ES-I3 (cell line): ENCODE measurements around the gene E2F1.

Experiments
- H3K36me3 ChIP-seq: 2 replicates; pipeline ENCODE4 v1.6.1; 2013; ENCODE audit warnings: mild to moderate bottlenecking, low read length, control low read depth, moderate library complexity; ENCODE audit not compliant: insufficient read depth
- H3K4me1 ChIP-seq: 2 replicates; pipeline ENCODE4 v1.6.1; 2013; ENCODE audit warnings: mild to moderate bottlenecking, control low read depth, low read length; ENCODE audit not compliant: insufficient read depth
- H3K9ac ChIP-seq: 2 replicates; pipeline ENCODE4 v1.6.1; 2013; ENCODE audit warnings: low read depth, mild to moderate bottlenecking, low read length, moderate library complexity
- H3K9me3 ChIP-seq: 2 replicates; pipeline ENCODE4 v1.6.1; 2013; ENCODE audit warnings: mild to moderate bottlenecking, low read length, moderate library complexity; ENCODE audit not compliant: control insufficient read depth, insufficient read depth

Gene E2F1

DNA sequence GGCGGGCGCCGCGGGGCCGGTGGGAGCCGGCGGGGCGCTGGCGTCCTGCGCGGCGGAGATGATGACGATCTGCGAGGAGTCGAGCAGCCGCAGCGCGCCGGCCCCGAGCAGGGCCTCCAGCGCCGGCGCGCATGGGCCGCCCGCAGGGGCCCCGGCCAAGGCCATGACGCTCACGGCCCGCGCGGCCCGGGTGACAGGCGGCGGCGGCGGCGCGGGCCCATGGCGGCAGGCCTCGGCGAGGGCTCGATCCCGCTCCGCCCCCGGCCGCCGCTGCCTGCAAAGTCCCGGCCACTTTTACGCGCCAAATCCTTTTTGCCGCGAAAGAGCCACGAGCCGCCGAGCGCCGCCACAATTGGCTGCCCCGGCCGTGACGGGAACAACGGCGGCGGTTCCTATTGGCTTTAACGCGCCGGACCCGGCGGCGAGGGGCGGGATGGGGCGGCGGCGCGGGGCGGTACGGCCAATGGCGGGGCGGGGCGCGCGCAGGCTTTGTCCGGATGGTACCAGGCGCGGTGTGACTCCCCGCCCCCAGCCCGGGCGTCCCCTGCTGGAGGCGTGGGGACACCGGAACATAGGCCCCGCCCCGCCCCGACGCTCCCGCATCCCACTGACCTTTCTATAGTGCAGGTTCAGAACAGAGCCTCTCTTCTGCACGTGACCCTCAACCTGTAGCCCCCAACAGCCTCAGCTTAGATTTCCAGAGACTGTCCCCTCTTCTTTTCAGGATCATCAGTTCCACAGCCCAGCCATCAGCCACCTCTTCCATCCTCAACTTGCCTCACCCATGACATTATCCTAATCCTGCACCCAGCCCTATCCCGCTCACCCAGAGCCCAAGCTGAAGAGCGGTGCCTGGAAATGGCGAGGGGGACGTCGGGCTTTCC lies at the start of gene E2F1:
E2F1 (minus strand) TSS at position 286 of the 884 bp plus-strand sequence; CDS start at position 165, 121 bp downstream.
- Histone ChIP-seq H3K4me1 (peaks cover 15% of the 10 kb centered on the region), H3K9ac (peak within 1 kb of the TSS; percentile 42), H3K36me3 (no peaks in the 10 kb centered on the region), H3K9me3 (no peaks in the 10 kb centered on the region)

DNA sequence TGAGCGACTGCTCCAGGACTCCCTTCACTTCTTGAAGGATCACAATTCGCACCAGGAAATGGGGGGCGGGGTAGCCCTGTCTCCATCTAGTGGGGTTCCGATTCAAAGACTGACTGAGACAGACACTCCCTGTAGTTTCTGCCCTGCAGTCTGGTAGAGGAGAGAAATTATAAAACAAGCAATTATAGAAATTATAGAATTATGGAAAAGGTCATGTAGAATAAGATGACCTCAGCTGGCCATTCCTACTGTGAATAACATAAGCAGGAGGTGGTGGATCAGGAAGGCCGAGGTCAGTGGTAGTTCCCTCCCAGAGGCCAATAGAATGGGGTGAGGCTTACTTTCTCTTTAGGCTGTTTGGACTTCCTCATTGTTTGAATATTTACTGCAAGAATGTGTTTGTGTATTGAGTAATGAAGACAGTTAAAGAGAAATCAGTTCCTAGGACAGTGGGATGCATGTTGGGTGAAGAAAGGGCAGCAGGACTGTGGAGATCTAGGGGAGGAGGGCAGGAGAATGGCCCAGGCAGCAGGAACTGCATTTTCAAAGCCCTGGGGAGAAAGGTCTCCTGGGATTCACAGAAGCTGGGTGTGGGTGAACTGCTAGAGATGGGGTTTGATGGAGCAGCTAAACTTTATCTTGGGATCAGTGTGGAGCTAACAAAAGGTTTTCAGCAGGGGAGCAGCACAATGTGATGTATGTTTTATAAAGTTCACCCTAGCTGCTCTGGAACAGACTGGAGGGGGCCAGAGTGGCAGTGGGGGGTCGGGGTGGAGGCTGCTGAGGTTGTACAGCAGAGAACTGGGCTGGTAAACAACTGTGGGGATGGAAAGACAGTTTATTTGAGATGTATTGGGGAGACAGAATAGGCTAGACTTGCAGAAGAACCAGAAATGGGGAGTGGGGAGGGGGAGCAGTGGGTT lies 47.7 kb upstream of the E2F1 start:
- Histone ChIP-seq H3K9ac (peak overlapping the region; percentile 28), H3K36me3 (no peaks in the 10 kb centered on the region), H3K9me3 (no peaks in the 10 kb centered on the region; the same call in 1 of the 2 replicates), H3K4me1 (peaks cover 10% of the 10 kb centered on the region; the same call in 1 of the 2 replicates)

DNA sequence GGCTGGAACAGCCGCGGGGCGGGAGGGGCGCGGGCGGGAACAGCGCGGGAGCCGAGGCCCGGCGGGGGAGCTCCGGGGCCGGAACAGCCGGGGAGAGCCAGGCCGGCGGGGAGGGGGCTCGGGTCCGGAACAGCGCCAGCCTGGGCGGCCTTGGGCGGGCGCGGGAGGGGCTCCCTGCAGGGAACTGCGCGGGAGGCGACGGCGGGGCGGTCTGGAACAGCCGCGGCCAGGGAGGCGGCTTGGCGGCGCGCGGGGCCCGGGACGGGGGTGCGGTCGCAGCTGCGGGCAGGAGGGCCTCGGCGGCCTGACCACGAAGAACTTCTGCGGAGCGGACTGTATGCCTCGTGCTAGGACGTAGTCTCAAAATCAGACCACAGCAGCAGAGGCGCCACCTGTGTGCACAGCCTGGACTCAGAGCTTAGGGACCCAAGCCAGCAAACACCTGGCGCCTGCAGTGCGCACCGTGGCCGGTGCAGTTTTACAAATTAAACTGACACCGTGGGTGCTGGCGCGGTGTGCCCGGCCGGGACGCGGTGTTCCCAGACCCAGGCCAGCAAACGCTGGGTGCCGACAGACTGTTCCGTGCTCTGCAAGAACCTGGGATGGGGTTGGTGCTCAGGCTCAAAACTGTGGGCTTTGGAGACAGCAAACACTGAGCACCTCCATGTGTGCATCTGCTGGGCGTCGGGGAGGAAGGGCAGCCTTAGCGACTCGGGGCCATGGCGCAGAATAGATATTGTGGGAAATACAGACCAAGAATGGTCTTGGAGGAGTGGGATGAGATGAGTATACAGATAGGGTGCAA lies 46.2 kb upstream of the E2F1 start:
- H3K9me3 ChIP-seq, result no peaks in the 10 kb centered on the region; the same call in 1 of the 2 replicates
- peaks cover 10% of the 10 kb centered on the region; the same call in 1 of the 2 replicates for H3K4me1 ChIP-seq
- no peaks in the 10 kb centered on the region for H3K36me3 ChIP-seq
- H3K9ac ChIP-seq, result peak overlapping the region; percentile 63

DNA sequence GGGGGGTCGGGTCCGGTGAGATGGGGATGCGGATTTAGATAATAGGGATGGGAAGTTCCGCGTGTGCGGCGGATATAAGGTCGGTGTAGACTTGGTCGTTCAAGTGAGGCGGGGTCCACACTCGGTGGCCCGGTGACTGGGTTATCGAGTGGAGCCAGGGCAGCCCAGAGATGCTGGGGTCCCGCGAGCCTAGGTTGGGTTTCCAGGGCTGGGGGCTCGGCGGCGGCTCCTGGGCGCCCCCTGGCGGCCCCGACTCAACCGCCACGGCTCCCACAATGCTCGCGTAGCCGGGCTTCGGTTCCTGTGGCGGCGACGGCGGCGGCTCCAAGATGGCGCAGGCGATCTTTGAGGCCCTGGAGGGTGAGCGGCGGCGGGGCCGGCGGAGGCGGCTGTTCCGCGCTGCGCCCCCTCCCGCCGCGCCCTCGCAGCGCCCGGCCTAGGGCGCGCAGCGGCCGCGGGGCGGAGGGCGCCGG lies 45.5 kb upstream of the E2F1 start, which contains the start of gene ZNF341:
ZNF341 (plus strand) TSS at position 304 of the 473 bp plus-strand sequence; CDS start at position 330, 26 bp downstream.
- Histone ChIP-seq H3K9ac (peak within 1 kb of the TSS; percentile 63), H3K36me3 (no peaks in the 10 kb centered on the region), H3K9me3 (no peaks in the 10 kb centered on the region; the same call in 1 of the 2 replicates), H3K4me1 (peaks cover 10% of the 10 kb centered on the region; the same call in 1 of the 2 replicates)

DNA sequence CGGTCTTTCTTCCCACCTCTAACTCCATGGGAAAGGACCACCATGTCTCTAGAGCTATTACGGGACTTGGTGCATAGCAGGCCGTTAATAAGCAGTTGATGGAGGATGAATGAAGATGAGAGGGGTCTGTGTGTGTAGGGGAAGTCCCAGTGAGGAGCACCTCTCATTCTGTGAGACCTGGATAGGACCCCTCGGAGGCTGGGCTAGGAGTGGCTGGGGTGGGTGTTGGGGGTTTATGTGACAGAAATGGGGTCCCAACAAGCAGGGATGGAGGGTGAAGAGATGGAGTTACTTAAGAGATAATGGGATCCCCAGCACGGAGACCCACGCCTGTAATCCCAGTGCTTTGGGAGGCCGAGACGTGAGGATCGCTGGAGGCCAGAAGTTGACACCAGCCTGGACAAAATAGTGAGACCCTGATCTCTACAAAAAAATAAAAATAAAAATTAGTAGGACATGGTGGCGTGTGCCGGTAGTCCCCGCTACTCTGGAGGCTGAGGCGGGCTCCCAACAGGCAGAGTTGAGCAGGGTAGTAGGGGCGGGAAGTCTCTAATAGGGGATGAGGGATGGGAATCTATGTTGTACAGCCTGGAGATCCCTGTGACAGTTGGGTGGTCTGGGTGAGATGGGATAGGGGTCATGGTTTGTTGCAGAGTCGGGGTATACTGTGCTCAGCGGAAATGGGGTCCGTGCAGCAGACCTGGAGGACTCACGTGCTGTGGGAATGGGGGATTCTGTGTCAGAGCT lies 44.9 kb upstream of the E2F1 start:
- Histone ChIP-seq H3K9ac (peak overlapping the region; percentile 43; the same call in 1 of the 2 replicates), H3K36me3 (no peaks in the 10 kb centered on the region), H3K9me3 (no peaks in the 10 kb centered on the region), H3K4me1 (peaks cover 10% of the 10 kb centered on the region; the same call in 1 of the 2 replicates)

DNA sequence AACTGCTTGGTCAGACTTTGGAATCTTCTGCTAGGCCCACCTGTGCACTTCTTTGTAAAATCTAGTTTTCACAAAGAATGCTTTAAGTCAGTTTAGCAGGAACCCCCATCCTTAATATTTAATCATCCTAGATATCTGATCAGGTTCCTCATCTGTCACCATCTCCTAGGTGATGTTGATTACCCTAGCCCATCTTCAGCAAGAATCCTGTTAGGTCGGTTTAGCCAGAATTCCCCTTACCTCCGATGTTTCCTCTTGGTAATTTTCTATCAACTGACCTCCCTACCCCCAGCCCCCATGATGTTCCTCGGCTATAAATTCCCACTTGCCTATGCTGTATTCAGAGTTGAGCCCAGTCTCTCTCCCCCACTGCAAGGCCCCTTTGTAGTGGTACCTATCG lies 42.9 kb upstream of the E2F1 start:
- Histone ChIP-seq H3K36me3 (no peaks in the 10 kb centered on the region), H3K9me3 (no peaks in the 10 kb centered on the region), H3K4me1 (peaks cover 8% of the 10 kb centered on the region; the same call in 1 of the 2 replicates), H3K9ac (no peak overlapping the region)

GRCh38 chr20:33728463-33728862 lies 42.3 kb upstream of the E2F1 start:
- peaks cover 1% of the 10 kb centered on the region; the same call in 1 of the 2 replicates for H3K4me1 ChIP-seq
- no peak overlapping the region for H3K9ac ChIP-seq
- no peaks in the 10 kb centered on the region for H3K9me3 ChIP-seq
- no peaks in the 10 kb centered on the region for H3K36me3 ChIP-seq

DNA sequence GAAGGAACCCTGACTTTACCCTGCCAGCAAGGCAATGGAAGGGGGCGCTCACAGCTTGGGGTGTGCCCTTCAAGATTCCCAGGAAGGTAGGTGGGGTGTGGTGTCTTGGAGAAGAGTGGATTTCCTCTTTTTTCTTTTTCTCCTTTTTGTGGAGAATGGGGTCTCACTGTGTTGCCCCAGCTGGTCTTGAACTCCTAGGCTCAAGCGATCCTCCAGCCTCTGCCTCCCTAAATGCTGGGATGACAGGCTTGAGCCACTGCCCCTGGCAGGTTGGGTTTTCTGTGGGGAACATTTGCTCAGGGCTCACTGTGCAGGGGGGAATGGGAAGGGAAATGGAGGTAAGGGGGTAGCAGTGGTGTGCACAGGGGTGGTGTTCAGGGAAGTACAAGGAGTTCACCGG lies 41.6 kb upstream of the E2F1 start:
- Histone ChIP-seq H3K9me3 (no peaks in the 10 kb centered on the region), H3K9ac (no peak overlapping the region), H3K4me1 (no peaks in the 10 kb centered on the region), H3K36me3 (no peaks in the 10 kb centered on the region)

DNA sequence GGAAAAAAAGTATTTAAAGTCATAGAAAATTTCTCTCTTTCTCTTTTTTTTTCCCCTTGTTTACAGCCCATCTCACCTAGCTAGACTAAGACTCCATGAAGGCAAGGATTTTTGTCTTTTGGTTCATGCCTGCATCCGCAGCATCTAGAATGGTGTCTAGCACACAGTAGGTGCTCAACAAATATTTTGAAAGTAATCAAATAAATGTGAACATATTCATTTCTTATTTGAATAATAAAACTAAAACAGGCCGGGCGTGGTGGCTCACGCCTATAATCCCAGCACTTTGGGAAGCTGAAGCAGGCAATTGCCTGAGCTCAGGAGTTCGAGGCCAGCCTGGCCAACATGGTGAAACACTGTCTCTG lies 40.9 kb upstream of the E2F1 start:
- Histone ChIP-seq H3K9ac (no peak overlapping the region), H3K4me1 (no peaks in the 10 kb centered on the region), H3K9me3 (no peaks in the 10 kb centered on the region), H3K36me3 (no peaks in the 10 kb centered on the region)

DNA sequence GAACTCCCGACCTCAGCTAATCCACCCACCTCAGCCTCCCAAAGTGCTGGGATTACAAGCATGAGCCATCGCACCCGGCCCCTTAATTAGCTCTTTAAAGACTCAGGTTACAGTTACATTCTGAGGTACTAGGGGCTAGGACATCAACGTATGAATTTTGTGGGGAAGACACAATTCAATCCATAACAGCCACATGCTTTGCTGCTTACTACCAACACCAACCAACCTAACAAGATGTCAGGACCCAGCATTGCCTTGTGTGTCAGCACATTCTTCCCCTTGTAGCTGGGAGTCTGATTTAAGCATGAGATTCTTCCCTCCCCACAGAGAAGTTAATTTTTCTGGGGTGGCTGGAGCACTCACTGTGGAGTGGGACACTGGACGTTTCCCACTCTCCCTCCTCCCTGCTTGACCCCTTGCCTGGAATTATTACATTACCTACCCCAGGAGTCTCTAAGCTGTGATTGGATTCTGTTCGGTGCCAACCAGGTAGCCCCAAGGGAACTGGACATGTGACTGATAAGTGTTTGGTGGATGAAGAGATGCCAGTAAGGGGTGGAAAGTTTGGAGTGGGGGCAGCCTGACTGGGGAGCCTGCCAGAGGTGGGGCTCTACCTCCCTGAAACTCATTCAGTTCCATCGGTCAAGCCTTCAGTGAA lies 39.6 kb upstream of the E2F1 start:
- Histone ChIP-seq H3K4me1 (no peaks in the 10 kb centered on the region), H3K36me3 (no peaks in the 10 kb centered on the region), H3K9ac (no peak overlapping the region), H3K9me3 (no peaks in the 10 kb centered on the region)

GRCh38 chr20:33724439-33725094 lies 38.4 kb upstream of the E2F1 start:
- Histone ChIP-seq H3K9me3 (no peaks in the 10 kb centered on the region), H3K4me1 (no peaks in the 10 kb centered on the region), H3K9ac (no peak overlapping the region), H3K36me3 (no peaks in the 10 kb centered on the region)

GRCh38 chr20:33721391-33722140 lies 35.4 kb upstream of the E2F1 start:
- H3K36me3 ChIP-seq, result no peaks in the 10 kb centered on the region
- no peaks in the 10 kb centered on the region for H3K9me3 ChIP-seq
- no peaks in the 10 kb centered on the region for H3K4me1 ChIP-seq
- no peak overlapping the region for H3K9ac ChIP-seq
